Measurements from ENCODE around the gene LAMA5. TPM values are rescaled to one million over a fixed set of nuclear protein-coding genes. Genes with fewer than 3 reads are reported as not detected.
A peak's percentile ranks its signal among the peaks of the same experiment; 100 is the strongest.
"Not testable (repeated sequence)": the region's sequence is repeated elsewhere in the genome, so short reads cannot be mapped to it uniquely, and the experiment has no call there.

LAMA5 gene
- total RNA-seq, 1 donor from 2014 or later, result 89.3 TPM

GRCh38 chr20:62377064-62377461 lies 10.0 kb upstream of the LAMA5 start:
- DNase-seq (ENCODE audit: missing footprints), result no peak
- ATAC-seq, result no peak
- intact Hi-C loops (cut with DNase I), result loop anchor here (2.0 to 10.0 kb wide), 2 partner anchors 24 to 232 kb away; partner anchors contain the start of genes PSMA7 and SS18L1

DNA sequence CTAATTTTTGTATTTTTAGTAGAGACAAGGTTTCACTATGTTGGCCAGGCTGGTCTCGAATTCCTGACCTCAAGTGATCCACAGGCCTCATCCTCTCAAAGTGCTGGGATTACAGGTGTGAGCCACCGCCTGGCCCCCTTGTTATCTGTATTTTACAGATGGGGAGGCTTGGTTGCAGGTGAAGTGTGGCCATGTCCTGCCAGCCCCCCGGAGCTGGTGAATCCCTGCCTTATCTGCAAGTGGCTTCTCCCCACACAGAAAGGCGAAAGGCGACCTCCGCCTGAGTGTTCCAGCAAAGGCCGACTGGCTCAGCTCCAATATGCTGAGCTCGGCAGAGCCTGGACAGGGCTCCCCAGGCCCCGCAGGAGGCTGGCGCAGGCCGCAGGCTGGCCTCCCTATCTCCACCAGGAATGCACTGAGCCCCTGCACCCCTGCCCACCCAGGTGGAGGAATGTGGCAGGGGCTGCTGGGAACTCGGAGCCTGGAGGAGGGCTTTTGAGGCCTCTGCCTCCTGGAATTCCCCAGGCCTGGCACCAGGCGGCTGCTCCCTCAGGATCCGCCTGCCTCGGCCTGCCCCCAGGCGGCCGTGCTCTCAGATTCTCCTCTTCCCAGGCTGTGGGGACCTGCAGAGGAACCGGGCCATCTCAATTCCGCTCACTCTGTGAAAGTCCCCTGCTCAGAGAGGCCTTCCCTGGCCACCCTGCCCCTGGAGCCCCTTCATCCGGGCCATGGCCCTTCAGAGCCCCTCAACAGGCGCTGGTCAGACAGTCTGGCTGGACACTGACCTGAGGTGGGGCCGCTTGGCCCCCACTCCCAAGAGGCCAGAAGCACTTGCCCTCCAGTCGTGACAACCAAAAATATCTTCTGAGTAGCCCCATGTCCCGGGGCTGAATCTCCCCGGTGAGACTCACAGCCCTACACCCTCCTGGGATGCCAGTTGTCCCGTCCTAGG lies 9.3 kb upstream of the LAMA5 start:
- intact Hi-C loops (cut with DNase I), result loop anchor here (2.0 to 10.0 kb wide), 2 partner anchors 24 to 232 kb away; partner anchors contain the start of genes PSMA7 and SS18L1
- no peak for DNase-seq (ENCODE audit: missing footprints)
- ATAC-seq, result peak; percentile 80

DNA sequence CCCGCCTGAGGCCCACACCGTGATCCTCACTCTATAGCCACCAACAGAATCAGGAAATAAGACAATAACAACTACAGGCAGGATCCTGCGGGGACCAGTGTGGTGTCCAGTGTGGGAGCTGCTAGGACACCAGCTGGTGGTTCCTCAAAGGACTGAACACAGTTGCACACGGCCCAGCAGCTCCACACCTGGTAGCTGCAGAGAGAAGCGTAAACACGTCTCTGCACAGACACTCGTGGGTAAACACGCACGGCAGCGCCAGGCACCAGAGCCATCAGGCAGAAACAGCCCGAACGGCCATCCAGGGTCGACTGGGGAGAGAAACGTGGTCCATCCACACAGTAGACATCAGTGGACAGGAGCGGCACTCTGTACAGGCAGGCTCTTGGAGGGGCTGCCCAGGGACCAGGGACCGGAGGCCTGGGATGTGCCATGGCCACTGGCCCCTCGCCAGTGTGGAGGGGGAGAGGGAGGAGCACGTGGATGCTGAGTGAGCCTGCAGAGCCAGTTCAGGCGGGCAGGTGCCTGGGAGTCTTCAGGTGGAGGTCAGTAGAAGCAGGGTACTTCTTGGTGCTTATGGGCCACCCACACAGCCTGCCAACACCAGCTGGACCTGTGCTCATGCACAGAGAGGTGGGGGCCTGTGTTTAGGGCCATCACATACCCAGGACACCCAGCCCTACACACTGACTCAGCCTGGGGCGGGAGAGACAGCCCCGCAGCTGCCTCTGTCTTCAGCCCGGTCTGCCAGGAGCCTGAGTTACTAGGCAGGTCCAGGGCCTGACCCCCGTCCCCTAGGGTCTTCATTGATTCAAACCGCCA lies 7.4 kb upstream of the LAMA5 start:
- ATAC-seq (no peak), DNase-seq (ENCODE audit: missing footprints) (no peak)
- intact Hi-C loops (cut with DNase I), result loop anchor here (10.0 kb wide), 1 partner anchor 230 kb away; the partner anchor contains the start of genes PSMA7 and SS18L1

GRCh38 chr20:62373631-62374179 lies 6.6 kb upstream of the LAMA5 start:
- intact Hi-C loops (cut with DNase I), result loop anchor here (10.0 kb wide), 1 partner anchor 229 kb away; the partner anchor contains the start of genes PSMA7 and SS18L1
- not testable (repeated sequence) for ATAC-seq; DNase-seq (ENCODE audit: missing footprints)

DNA sequence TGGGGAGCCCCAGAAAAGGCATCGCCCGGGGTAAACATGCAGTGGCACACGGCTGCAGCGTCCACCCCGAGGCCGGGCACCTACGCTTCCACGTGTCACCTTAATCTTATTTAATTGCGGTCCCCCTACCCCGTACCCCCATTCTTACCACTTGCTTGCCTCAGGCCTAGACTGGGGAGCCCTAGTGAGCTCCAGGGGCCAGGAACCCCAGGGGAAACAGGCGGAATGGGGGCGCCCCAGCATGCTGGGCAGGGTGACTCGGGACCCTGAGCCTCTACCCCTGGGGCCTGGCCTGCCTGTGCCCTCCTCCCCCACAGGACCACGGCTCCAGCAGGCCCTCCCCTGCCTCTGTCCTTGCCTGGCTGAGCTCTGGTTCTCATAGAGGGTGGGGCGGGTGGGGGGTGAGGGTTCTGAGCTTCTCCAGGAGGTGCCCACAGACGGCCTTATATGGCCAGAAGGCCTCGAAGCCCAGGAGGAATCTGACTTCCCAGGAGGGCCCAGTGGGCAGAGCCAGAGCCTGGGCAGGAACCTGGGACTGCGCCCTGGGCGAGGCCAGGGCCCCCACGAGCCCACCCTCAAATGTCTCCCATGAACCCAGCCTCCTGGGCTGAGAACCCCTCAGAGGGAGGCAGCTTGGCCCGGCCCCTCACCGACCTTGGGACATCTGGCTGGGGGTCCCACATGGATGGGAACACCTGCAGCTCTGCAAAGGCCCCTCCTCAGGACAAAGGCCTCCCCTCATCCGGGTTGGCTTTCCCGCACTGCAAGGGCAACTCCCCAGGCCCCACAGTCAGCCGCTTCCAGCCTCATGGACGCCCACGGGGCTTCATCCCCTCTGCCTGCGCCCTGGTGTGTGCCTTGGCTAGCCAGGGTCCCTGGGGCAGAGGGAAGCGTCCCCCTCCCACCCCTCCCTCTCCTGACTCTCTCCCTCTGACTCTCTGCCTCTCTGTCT lies 5.2 kb upstream of the LAMA5 start:
- no peak for DNase-seq (ENCODE audit: missing footprints)
- no peak for ATAC-seq
- intact Hi-C loops (cut with DNase I), result loop anchor here (10.0 kb wide), 1 partner anchor 228 kb away; the partner anchor contains the start of genes PSMA7 and SS18L1

GRCh38 chr20:62371588-62372041 lies 4.5 kb upstream of the LAMA5 start:
- no peak for DNase-seq (ENCODE audit: missing footprints)
- intact Hi-C loops (cut with DNase I), result loop anchor here (10.0 kb wide), 1 partner anchor 227 kb away; the partner anchor contains the start of genes PSMA7 and SS18L1

DNA sequence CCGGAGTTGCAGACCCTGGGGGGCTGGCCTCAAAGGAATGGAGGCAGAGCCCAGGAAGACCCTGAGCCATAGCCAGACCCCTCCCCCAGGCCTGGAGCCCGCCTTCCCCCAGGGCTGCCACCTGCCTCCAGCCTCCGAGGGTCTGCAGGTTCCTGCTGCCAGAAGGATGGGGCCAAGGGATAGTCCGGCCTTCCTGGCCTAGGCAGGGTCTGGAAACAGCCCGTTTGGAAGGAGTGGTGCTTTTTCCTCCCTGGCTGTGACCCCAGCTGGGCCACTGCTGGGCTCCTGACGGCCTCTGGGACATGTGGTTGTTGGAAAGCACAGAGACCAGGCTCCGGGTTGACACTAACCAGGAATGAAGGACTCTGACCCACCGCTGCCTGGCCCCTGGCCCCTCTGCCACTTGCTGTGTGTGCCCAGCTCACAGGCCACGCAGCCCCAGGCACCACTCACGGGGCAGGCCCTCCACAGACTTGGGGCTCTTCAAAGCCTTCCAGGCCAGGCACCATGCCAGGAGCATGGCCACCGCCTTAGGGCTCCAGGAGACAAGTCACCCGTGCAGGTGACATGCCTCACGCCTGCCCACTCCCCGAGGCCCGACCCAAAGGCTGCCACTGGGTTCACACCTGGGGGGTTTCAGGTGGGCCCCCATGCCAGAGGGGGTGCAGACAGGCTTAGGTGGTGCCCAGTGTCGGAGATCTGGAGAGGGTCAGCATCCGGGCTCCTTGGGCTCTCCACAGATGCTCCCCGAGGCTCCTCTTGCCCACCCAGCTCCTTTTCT lies 3.9 kb upstream of the LAMA5 start:
- DNase-seq (ENCODE audit: missing footprints), result no peak
- ATAC-seq, result no peak
- intact Hi-C loops (cut with DNase I), result loop anchor here (10.0 kb wide), 1 partner anchor 226 kb away; the partner anchor contains the start of genes PSMA7 and SS18L1

More at GRCh38 chr20:62371588-62372041, 4.5 kb upstream of the LAMA5 start:
- ATAC-seq, result no peak

DNA sequence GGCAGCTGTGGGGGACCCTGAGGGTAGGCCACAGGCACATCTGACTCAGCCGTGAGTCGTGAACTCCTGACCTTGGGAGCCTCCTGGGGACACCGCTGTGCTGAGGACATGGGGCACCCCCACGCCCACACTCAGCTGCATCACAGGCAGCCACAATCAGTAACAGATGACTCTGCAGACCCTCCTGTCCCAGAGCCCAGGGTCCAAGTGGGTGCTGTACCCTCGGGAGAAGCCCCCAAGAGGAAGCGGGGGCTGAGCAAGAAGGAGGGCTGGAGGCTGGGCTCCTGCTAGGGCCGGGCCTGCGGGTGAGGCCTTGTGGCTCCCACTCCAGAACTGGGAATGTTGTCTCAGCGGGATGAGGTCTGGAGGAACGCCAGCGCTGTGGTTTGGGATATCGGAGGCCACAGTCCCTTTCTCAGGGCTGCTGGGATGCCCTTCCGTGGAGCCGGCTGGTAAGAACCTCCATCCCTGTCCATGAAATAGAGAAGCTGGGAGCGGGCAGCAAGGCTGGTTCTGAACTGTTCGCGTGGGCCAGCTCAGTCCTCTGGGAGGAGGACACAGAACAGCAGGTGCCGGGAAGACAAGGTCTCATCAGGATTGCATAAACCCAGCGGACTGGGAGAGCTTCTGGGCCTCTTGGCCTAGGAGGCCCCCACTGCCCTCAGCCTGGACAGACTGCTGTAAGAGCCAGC lies 3.1 kb upstream of the LAMA5 start:
- DNase-seq (ENCODE audit: missing footprints) (peak; percentile 45), ATAC-seq (no peak)
- intact Hi-C loops (cut with DNase I), result loop anchor here (10.0 kb wide), 1 partner anchor 225 kb away; the partner anchor contains the start of genes PSMA7 and SS18L1

DNA sequence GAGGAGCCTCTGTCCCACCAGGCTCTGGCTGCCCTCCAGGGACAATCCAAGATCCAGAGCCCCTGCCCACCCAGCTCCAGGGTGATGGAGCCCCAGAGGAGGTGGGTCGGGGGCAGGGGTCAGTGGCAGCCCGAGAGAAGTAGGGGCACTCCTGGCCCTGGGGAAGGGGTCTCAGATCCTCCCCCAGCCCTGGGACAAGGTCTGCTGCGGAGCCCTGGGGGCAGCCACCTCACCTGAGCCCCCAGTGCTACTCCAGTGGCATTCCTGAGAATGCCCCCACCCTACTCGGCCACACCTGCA lies 2.7 kb upstream of the LAMA5 start:
- no peak for DNase-seq (ENCODE audit: missing footprints)
- intact Hi-C loops (cut with DNase I), result loop anchor here (10.0 kb wide), 1 partner anchor 225 kb away; the partner anchor contains the start of genes PSMA7 and SS18L1

GRCh38 chr20:62368976-62369814 lies 2.1 kb upstream of the LAMA5 start:
- DNase-seq (ENCODE audit: missing footprints) (peak; percentile 61), ATAC-seq (no peak)
- intact Hi-C loops (cut with DNase I), result no loop called here

More for the DNA sequence above, 2.7 kb upstream of the LAMA5 start:
- ATAC-seq, result no peak

DNA sequence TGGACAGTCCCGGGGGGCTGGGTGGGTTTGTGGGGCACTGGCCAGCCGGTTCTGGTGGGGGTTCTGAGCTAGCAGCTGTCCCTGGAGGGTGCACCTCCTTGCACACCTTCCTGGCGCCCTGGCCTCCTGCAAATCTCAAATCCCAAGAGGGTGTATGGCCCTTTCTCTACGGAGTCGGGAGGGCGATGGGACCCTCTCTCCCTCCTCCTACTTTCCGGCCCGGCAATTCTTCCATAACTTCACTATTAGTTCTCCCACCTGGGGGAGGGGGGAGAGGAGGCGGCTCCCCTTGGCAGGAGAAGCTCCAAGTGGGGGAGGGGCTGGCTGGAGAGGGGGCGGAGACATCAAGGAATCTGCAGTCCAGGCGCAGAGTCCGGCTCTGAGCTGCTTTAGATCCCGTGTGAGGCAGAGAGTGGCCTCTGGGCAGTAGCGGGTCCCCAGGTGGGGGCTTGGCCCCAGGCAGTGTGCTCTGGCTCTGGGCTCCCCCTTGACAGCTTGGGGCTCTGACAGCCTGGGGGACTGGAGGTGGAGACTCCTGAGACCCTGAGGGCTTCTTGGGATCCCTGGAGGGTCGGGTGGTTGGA lies 1.4 kb upstream of the LAMA5 start:
- intact Hi-C loops (cut with DNase I), result no loop called here
- peak; percentile 62 for DNase-seq (ENCODE audit: missing footprints)
- no peak for ATAC-seq

DNA sequence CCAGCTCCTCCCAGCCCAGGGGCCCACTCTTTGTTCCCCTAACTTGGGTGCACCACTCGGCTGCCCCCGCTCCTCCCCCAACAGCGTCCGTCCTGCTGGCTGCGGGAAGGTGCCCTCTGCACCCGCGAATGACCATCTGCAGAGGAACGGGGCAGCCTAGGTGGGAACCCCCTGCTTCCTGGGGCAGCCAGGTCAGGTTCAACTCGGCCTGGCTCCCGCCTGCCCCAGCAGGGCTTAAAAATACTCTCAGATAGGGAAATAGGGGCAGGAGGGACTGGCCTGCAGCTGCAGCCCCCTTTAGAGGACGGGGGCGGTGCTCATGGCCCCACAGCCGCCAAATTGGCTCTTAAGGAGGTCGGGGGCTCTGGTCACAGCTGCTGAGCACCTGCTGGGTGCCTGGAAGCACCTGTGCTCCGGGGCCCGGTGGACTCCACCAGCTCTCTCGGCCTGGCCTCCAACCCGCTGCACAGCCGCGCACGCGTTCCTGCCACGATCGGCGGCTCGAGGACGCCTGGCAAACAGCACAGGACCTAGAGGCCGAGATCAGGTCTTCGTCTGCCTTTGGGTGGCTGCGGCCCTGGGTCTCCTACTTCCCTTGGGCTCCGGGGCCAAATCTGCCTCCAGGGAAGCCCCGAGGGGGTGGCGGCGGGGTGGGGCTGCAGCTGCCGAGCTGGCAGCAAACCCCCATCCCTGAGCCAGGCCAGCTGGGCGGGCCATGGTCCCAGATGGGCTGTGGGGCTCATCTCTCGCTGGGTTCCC lies 700 bp upstream of the LAMA5 start:
- ATAC-seq (no peak), DNase-seq (ENCODE audit: missing footprints) (peak; percentile 79)
- intact Hi-C loops (cut with DNase I), result loop anchor here (2.0 kb wide), 1 partner anchor 15 kb away; no protein-coding TSS in a partner anchor

DNA sequence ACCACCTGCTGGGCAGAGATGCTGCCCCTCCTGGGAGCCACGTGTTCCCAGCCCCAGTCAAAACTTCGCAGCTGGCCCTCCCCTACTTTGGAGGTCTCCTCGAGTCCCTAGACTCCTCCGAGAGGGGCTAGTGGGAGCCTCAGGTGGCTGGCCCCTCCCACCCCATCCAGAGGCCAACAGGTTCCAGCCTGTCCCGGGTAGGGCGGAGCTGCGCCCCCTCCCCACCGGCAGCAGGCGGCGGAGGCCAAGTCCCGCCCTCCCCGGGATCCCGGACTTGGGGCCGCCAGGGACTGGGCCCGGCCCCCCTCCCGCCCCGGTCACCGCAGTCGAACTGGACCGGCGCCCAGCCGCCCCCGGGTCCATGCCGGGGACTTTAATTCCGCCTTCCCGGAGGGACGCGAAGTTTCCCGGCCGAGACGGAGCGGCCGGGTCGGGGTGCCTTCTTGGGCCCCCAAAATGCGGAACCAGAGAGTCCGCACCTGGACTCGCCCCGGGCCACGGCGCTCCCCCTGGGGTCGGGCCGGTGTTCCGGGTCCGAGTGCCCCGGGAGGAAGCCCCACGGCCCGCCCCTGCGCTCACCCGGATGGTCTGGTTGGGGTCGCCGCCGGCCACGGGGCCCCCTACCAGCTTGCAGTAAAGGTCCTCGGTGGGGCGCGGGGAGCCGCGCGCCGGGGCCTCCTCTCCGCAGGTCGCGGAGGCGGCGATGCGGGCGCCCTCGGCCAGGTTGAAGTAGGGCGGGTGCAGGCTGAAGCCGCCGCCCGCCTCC lies 559 bp downstream of the LAMA5 start:
- ATAC-seq, result no peak
- intact Hi-C loops (cut with DNase I), result loop anchor here (2.0 kb wide), 1 partner anchor 14 kb away; no protein-coding TSS in a partner anchor
- DNase-seq (ENCODE audit: missing footprints), result peak; percentile 64
